ENCODE data around the gene HAUS3.

DNA sequence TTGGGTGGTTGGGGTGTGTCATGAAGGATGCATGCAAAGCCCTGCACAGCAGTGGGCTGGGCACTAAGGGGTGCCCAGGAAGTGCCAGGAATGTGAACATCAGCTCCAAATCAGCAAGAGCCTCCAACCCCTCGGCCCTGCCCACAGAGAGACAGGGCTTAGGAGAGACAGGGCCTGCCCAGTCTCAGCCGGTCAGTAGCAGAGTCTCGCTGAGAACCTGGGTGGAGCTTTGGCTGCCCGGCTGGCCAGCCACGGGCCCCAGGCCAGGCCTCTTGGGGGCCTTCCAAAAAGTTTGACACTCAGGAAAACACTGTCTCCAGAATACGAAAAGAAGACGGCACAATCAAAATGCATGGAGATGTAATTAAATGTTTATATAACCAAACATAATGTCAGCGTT lies 24.3 kb upstream of the HAUS3 start:
- TF ChIP-seq EZH2 (optimal IDR thresholded peaks at IDR 0.05; ENCODE audit: low read depth, low read length), result no peak
- TF ChIP-seq CTCF (IDR thresholded peaks at IDR 0.05; ENCODE audit: low read length), result no peak
